ELR (cell line): ENCODE measurements around the gene HS3ST6.
"Not testable (repeated sequence)": the region's sequence is repeated elsewhere in the genome, so short reads cannot be mapped to it uniquely, and the experiment has no call there.

Source experiments
- DNase-seq: peaks from one replicate; pipeline ENCODE4 v3.0.0-alpha.2; 2015; ENCODE audit warnings: low read depth

HS3ST6 gene

DNA sequence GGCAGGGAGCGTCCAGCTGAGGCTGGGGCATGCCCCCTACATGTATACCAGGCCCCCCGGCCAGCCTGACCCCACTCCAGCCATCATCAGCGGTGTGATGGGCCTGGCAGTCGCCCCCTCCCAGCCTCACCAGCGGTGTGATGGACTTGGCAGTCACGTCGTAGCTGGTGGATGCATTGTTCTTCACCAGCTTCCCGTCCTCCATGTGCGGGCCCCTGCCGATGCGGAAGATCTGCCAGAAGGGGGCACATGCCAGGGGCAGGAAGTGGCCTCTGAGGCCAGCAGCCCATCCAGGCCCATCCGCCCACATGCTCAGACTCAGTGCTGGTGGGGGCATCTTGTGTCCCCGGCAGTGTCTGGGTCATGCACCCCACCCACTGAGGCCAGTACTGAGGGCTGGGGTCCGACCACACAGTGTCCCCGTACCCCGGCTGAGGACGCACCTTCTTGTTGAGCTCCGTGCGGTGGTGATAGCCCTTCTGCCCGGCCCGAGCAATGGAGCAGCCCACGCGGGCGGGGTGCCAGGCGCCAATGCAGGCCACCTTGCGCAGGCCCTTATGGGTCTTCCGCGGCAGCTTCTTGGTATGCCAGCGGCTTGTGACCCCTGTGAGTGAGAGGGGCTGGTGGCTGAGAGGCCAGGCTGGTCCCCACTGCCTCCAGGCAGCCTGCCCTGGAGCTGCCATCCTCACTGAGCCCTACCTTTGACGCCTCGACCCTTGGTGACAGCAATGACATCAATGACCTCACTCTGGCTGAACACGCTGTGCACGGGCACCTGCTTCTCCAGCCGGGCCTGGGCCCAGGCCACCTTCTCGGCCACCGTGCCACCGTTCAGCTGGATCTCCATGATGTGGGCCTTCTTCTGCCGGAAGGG, 28.5 kb upstream of the HS3ST6 start:
- DNase-seq, result no peak

DNA sequence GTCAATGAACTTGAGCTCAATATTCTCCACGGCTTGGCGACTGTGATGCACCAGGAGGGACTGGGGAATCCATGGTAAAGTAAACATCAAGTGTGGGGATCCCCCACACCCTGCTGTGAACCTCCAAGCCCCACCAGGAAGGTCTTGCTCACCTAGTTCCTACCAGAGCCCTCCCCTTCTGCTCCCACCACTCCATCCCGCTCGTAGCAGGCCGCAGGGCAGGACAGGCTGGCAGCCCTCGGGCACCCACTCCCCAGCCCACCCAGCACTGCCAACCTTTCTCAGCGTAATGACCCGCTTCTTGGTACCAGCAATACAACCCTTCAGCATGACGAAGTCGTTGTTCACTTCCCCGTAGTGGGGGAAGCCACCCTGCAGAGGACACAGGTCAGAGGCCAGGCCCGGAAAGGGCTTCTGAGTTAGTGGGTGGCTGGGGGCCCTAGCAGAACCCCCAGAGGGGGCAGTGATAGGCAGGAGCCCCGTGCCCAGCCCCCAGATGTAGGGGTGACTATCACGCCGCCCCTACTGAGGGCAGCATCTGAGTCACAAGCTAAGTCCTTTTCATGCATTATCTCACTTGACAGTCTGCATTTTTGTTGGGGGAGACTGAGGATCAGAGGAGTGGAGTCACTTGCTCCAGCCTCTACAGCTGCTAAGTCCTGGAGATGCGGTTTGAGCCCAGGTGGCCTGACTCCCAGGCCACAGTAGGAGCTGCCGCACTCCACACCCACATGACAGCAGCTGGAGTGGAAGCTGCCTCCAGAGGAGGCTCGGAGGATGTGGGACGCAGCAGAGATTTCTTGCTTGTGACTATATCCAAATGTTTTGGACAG, 27.6 kb upstream of the HS3ST6 start:
- no peak for DNase-seq

- DNase-seq, result no peak
Observed at GRCh38 chr16:1944612-1945199, 26.5 kb upstream of the HS3ST6 start.

DNA sequence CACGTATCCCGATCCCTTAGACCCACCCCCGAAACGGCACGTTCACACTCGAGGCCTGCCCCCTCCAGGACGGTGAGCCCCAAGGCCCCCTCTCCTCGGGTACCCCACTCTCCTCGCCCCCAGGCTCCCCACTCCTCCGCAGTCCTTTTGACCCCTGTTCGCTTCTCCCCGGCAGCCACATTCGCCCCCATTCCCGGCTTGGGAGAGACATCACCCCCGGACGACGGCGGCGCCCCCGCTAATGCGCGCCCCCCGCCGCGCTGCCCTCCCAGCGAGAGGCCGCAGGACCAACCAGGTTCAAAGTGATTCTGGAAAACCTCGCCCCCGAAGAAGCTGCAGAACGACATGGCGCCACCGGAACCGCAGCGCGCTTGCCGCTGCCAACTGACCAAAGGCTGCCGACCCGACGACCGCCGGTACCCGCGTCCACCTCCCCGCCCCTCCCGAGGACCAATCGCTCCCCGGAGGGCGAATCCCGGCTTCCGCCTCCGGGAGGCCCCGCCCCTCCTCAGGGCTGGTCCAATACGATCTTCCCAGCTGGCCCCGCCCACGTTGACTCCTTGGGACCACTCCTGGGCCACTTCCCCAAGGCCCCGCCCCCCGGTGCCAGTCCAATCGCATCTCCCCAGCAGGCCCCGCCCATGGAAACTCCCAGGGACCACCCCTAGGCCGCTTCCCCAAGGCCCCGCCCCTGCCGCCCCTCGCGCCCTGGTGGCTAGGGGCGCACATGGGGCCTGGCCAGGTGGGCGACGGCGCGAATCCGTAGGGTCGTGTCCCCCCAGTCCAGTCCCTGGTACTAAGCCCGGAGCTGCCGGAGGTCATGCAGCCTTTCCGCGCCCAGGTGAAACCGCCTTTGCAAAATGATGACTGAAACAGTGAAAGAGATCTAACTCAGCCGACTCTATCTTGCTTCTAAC, 24.9 kb upstream of the HS3ST6 start, which contains the start of gene MSRB1:
Gene MSRB1 (minus strand): TSS at position 390 of the 917 bp plus-strand sequence. CDS start 43 bp downstream, at position 347.
- DNase-seq, result peak; percentile 99

DNA sequence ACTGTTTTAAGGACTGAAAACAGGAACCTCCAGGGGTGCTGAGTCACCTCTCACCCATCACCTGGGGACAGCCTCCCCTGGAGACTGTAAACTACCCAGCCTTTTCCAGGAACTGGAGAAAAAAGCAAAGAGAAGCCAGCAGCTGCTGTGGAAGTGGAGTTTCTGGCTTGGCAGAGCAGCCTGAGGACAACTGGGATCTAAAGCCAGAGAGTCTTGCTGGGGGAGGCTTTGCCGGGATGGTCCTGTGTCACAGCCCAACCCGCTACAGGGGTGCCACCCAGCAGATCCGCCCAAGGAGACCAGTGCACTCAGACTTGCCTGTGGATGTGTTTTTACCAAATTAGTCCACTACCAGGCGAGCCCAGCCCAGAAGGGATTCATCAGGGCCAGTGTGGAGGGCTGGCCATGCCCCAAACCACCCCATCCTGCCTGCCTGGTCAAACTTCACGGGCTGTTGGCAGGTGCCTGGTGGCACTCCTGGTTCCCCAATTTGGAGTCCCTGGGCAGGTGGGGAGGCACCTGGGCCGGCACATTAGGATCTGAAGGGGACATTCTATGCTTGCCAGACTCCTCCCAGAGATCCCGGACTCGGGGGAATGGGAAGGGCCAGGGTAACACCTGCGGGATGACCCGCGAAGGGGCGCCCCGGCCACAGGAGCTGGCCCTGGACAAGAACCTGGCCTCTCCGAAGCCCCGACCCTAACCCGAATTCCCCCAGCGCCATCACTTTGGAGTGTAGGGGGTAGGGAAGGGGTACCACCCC, 24.0 kb upstream of the HS3ST6 start:
- DNase-seq, result no peak

GRCh38 chr16:1941162-1942046, 23.2 kb upstream of the HS3ST6 start:
- no peak for DNase-seq

DNA sequence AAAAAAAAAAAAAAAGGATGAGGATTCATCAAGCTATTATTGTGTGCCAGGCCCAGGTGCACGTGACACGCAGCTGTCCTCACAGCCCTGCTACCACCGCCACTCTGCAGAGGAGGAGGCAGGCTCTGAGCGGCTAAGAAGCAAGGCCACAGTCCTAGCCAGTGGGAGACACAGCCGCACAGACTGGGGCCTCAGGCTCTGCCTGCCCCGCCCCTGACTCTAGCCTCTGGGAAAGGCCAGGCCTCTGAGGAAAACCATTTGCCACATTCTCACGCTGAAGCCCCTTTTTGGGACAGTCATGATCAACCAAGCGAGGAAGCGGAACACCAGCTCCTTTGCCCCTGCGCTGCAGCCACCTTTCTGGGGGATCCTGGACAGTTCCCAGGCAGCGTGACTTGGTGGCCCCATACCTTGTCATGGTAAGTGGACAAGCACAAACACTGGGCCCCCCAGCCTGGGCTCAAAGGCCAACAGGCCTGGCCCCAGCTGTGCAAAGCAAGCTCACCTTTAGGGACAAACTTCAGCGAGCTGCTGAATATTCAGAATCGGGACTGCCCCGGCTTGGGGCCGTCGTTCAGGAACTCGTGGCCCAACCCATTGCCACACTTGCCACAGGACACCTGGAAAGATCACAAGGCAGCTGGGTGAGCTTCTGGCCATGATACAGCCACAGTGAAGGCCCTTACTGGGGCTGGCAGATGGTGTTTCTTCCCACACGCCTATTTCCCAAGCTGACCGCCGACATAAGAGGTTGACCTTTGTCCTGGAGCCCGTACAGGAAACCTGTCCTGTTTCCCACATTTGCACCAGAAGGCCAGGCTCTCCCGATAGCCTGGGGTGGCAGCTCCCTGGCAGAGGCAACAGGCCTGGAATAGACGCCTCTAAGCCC, 22.3 kb upstream of the HS3ST6 start:
- DNase-seq, result no peak

DNA sequence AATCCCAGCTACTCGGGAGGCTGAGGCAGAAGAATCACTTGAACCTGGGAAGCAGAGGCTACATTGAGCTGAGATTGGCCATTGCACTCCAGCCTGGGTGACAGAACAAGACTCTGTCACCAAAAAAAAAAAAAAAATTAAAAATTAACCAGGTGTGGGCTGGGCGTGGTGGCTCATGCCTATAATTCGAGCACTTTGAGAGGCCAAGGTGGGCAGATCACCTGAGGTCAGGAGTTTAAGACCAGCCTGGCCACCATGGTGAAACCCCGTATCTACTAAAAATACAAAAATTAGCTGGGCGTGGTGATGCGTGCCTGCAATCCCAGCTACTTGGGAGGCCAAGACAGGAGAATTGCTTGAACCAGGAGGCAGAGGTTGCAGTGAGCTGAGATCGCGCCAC, 21.6 kb upstream of the HS3ST6 start:
- DNase-seq, result not testable (repeated sequence)

- DNase-seq, result no peak
Observed at GRCh38 chr16:1938910-1939309, 20.7 kb upstream of the HS3ST6 start.

DNA sequence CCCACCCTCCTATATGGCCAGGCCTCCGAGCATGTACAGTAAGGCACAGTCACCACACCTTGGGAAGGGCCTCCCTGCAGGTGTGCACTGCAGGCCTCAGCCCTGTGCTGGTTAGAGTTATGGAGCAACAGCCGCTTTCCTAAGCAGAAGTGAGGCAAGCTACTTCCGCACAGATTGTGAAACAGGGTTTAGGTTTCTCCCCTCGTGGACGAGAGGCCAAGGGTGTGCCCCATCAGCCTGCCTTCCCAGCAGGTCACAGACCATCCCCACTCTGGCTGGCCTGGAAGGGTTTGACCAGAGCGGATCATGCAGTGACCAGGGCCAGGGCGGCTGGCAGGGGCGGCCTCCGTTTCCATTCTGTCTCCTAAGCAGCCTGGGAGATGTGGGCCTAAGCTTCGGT, 20.1 kb upstream of the HS3ST6 start:
- no peak for DNase-seq

DNA sequence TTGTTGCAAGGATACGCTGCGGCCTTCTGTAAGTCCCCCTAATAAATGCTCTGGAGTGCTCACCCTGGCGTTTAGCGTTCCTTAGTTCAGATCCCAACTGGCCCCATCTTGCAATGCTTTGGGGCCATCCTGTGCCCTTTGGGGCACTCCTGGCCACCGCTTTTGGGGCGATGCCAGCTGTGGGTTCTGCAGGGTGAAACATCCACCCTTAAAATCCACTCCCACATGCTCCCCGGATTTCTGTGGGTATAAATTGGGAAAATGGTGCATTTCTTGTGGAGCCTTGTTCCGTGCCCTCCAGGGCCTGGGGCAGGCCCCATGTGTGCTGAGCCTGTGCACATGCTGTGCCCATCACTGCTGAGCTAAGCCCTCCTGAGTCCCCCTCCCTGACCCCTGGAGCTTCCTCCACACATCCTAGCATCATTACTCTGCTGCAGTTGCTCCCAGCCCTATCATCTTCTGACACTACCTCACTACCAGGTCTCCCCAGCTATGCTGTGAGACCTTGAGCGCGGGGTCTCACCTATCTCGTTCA, 18.8 kb upstream of the HS3ST6 start:
- DNase-seq, result no peak

- DNase-seq, result no peak
Observed at GRCh38 chr16:1933097-1933661, 15.0 kb upstream of the HS3ST6 start.

GRCh38 chr16:1932050-1933028, 14.1 kb upstream of the HS3ST6 start:
- peak; percentile 35 for DNase-seq

DNA sequence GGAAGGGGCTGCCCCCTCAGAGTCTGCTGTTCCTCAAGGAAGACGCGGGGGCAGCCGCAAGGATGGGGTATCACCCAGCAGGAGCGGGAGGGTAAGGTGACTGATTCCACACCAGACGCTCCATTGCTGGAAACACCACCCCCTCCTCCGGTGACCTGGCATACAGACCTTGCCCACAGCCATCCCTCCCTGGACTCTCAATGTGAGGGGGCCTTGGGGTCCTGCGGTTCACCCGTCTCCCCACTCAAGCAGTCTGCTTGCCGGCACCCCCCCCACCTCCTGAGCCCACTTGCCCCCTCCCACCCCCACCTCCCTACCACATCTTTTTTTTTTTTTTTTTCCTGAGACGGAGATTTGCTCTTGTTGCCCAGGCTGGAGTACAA, 12.1 kb upstream of the HS3ST6 start:
- DNase-seq, result no peak

- DNase-seq, result peak; percentile 81
Observed at GRCh38 chr16:1929578-1930337, 11.5 kb upstream of the HS3ST6 start.

DNA sequence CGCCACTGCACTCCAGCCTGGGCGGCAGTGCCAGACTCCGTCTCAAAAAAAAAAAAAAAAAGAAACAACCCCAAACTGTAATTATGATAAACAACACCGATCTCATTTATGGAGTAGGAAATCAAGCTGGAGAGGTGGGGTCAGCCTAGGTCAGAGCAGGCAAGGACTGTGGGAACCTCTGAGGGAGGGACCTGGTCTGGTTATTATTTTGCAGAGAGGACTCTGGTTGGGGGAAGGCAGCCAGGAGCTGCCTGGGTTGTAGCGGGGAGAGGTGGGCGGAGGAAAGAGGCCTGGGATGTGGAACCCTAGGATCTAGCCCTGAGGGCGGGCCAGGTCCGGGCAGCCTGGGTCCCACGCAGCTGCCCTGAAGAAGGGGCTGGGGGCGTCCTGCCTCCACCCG, 10.9 kb upstream of the HS3ST6 start:
- peak; percentile 30 for DNase-seq
